Activated CD4-positive, alpha-beta T cell treated with anti-CD3 and anti-CD28 coated beads, Interleukin-2, amount 50 U/mL, for 16 hours (primary cell): ENCODE data around the gene NCOA3.
"Not testable (repeated sequence)": the region's sequence is repeated elsewhere in the genome, so short reads cannot be mapped to it uniquely, and the experiment has no call there.

Source experiments
- DNase-seq: peaks from one replicate; pipeline ENCODE4 v3.0.0-alpha.2; 2020

Gene NCOA3

DNA sequence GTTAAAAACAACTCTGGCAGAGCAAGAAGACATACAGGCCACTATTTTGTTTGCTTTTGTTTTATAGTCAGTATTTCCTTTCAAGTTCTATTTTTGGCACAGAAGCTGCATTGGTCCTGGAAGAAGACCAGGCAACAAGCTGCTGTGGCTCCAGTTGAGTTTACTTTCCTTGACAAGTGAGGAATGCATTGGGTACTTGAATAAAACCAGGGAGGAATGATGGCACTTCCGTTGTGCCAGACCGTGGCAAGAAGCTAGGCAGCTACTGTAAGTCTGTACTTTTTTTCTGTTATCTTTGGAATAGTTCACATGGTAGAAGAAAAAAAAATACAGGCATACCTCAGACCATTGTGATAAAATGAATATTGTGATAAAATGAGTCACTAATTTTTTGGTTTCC, 66.3 kb downstream of the NCOA3 start:
- DNase-seq: no peak

DNA sequence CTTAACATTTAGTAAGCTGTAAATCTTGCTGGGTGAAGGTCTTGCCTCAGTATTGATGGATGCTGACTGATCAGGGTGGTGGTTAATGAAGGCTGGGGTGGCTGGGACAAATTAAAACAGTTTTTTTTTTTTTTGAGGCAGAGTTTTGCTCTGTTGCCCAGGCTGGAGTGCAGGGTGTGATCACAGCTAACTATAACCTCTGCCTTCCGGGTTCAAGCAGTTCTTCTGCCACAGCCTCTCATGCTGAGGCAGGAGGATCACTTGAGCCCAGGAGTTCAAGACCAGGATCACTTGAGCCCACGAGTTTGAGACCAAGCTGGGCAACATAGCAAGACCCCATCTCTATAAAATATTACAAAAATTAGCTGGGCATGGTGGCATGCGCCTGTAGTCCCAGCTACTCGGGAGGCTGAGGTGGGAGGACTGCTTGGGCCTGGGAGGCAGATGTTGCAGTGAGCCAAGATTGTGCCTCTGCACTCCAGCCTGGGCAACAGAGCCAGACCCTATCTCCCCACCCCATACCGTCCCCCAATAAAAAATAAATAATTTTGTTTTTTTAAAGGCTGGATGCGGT, 67.2 kb downstream of the NCOA3 start:
- DNase-seq: no peak

DNA sequence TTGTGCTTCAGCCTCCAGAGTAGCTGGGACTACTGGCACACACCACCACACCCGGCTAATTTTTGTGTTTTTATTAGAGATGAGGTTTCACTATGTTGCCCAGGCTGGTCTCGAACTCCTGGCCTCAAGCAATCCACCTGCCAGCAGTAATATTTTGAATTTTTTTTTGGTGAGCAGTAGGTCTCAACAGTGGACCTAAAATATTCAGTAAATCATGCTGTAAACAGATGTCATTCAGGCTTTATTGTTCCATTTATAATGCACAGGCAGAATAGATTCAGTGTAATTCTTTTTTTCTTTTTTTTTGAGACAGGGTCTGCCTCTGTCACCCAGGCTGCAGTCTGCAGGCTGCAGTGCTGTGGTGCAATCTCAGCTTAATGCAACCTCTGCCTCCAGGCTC, 69.7 kb downstream of the NCOA3 start:
- DNase-seq: no peak

GRCh38 chr20:47572105-47572729, 70.5 kb downstream of the NCOA3 start:
- no peak for DNase-seq

GRCh38 chr20:47573559-47573958, 71.9 kb downstream of the NCOA3 start:
- DNase-seq: no peak

DNA sequence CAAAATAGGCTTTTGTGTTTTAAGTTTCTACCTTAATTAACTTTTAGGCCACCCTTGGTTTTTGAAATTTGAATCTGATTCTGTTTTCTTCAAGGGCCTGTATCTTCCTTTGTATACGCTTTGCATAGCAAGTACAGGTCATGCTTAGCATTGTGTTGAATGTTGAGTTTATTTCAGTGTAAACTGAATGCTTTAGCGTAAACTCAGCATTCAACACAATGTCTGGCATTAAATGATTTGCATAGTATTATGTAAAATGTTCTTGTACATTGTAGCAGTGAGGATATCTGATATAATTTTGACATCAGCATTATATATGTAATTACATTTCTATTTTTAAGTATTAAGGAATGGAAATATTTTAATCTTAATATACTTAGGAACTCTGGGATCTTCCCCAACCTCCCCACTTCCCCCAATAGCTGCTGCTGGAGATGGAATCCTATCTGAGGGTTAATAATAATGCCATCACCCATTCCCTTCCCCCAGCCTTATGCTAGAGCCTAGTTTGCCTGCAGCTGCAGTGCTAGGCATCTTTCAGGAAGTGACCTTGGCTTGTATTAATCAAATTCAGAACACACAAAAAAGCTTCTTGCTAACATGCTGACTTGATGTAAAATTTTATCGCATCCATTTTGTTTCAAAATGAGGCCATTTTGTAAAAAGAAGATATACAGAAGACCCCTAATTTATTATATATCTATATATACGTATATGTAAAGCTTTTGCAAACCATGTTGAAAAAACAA, 73.1 kb downstream of the NCOA3 start:
- peak; percentile 26 for DNase-seq

GRCh38 chr20:47576516-47577033, 74.9 kb downstream of the NCOA3 start:
- peak; percentile 13 for DNase-seq

DNA sequence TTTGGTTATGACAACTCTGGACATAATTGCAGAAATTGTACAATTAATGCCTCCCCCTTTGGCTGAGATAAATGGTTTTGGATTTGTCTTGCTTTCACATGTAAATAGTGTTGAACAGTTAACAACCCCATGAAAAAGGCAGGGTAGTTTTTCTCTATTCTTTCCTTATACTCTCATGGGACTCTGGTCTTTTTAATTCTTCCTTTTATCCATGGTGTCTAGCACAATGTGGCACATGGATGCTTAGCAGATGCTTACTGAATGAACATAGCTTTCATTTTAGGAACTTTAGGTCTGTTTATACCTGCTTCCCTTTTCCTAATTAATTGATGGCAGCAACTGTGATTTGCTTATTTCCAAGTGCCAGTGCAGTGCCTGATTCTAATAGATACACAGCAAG, 75.6 kb downstream of the NCOA3 start:
- no peak for DNase-seq

DNA sequence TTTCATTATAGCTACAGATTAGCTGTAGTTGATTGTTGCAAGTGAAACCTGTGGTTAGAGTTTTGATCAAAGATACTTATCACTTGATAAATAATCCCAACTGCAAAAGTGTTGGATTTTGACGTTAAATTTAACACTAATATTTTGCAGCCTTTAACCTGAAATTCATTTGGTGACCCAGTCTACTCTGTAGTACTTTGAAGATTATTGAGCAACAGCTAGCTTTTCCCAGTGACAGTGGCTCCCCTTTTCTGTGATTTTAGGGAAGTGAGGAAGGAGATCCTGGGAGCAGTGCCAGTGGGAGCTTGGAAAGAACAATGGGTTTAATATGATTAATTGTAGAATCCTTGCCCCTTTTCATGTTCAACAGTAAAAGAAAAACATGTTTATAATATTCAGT, 76.9 kb downstream of the NCOA3 start:
- no peak for DNase-seq

- DNase-seq: not testable (repeated sequence)
Observed at GRCh38 chr20:47580686-47581085, 79.0 kb downstream of the NCOA3 start.

- no peak for DNase-seq
Observed at GRCh38 chr20:47581090-47581489, 79.4 kb downstream of the NCOA3 start.

GRCh38 chr20:47583551-47583950, 81.9 kb downstream of the NCOA3 start:
- DNase-seq: no peak

DNA sequence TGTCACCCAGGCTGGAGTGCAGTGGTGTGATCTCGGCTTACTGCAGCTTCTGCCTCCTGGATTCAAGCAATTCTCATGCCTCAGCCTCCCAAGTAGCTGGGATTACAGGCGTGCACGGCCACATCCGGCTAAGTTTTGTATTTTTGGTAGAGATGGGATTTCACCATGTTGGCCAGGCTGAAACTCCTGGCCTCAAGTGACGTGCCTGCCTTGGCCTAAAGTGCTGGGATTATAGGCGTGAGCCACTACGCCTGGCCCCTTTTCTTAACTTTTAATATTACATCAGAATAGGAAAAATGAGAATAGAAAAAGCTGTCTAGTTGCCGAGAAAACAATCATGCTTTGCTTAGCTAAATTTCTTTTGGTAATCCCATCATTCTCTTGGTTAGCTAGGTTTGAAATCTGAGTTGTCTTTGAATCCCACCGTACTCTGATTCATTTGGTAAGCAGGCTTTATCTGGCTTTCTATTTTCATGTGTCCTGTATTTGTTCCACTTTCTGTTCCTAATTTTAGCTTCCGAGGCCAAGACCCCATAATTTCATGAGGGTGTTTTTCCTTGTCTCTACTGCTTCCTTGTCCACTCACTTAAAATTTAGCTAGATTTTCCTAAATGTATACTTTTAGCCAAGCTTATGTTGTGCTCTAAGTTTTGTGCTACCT, 83.5 kb downstream of the NCOA3 start:
- no peak for DNase-seq

DNA sequence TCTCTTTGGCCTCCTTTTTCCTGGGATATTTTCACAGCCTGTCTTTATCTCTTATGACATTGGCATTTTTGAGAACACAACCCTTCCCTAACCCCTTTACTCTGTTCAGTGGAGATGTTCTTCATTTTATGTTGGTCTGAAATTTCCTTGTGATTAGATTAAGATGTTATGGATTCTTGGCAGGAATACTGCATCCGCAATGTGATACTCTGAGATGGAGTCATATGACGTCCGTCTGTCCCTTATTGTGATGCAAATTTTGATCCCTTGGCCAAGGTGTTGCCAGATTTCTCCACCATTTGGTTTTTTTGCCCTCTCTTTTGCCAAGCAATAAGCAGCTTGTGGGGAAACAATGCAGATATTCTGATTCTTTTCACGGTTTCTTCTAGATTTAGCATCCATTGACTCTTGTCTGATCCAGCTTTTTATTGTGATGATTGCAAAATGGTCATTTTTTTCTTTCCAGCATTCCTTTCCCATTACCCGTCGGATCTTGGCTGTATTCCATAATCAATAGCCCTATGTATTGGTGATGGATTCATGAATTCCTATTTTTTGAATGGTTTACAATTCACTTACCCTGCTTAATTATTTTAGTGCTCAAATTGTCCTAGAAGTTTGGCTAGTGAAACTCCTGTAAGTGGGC, 85.1 kb downstream of the NCOA3 start:
- no peak for DNase-seq

DNA sequence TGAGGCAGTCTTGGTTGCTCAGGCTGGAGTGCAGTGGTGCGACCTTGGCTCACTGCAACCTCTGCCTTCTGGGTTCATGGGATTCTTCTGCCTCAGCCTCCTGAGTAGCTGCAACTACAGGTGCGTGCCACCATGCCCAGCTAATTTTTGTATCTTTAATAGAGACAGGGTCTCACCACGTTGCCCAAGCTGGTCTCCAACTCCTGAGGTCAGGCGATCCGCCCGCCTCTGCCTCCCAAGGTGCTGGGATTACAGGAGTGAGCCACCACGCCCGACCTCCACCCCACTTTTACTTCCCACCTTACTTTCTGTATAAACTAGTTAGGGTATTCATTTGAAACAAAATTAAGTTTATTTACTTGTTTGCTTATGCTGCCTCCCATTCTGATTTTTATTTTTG, 86.5 kb downstream of the NCOA3 start:
- no peak for DNase-seq

DNA sequence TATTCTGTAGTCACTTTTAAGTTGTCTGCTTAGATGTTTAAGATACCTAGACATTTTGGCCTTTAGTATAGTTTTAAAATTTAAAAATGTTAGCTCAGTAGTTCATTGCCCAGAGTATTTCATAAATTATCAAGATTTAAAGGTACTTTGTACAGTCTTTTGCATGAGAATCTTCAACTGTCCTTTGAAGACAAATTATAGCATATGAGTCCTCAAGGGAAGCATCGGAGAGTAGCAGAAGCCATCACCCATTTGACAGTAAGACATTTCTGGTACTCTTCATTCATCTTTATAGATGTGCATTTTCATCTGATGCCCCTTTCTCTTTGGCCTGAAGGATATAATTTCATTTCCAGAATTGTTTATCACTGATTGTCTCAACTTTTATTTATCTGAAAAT, 89.5 kb downstream of the NCOA3 start:
- no peak for DNase-seq

DNA sequence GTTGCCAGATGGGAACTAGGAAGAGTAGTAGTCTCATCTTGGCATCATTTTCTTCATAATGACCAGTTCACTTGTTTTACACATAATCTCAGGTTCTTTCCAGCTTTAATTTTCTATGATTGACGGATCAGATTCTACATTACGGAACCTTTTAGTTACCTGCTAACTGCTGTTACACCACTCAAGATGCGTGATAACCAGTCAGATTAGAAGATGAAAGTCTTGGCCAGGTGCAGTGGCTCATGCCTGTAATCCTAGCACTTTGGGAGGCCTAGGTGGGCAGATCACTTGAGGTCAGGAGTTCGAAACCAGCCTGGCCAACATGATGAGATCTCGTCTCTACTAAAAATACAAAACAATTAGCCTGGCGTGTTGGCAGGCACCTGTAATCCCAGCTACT, 92.5 kb downstream of the NCOA3 start:
- no peak for DNase-seq

GRCh38 chr20:47595138-47595537, 93.5 kb downstream of the NCOA3 start:
- not testable (repeated sequence) for DNase-seq

- DNase-seq: no peak
Observed at GRCh38 chr20:47596003-47596571, 94.4 kb downstream of the NCOA3 start.

DNA sequence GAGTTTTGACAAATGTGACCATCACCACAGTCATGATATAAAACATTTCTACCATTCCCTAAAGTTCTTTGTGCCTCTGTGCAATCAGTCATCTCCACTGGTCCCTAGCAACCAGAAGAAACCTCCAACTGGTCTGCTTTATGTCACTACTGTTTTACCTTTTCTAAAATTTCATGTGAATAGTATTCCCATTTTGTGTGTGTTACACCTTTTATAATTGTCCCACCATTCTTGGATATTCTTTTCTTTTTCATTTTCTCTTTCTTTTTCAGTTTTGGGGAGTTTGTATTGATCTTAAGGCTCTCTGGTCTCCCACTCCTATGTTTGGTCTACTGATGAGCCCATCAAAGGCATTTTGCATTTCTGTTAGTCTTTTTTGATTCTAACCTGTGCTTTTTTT, 95.4 kb downstream of the NCOA3 start:
- DNase-seq: no peak

GRCh38 chr20:47598911-47599744, 97.4 kb downstream of the NCOA3 start:
- no peak for DNase-seq
